Calu3 (cell line): ENCODE results near the gene C2CD3. TPM values are rescaled to one million over a fixed set of nuclear protein-coding genes. Genes with fewer than 3 reads are reported as not detected.

ENCODE experiments used
- BruUV-seq: library from RNA; stranded (reverse); fragments of 400-500 nt; replicated peaks from 2 replicates; lab custom pipeline; 2021; lab: Mats Ljungman, UMichigan
- CTCF ChIA-PET: fragments of 300-600 bp; sonication (Branson Sonifier 250); formaldehyde crosslinking; loops from one replicate; lab custom pipeline; 2022; ENCODE audit warnings: antibody characterized with exemption; lab: Charles Lee
- DNase-seq: peaks from one replicate; pipeline ENCODE4 v3.0.0; 2022
- H3K27ac Mint-ChIP-seq: one replicate; pipeline ENCODE4 v1.8.0; 2022; ENCODE audit warnings: mixed read lengths; ENCODE audit not compliant: unreplicated experiment
- H3K27me3 Mint-ChIP-seq: one replicate; pipeline ENCODE4 v1.8.0; 2022; ENCODE audit warnings: mixed read lengths; ENCODE audit not compliant: unreplicated experiment
- H3K36me3 Mint-ChIP-seq: one replicate; pipeline ENCODE4 v1.8.0; 2022; ENCODE audit warnings: mild to moderate bottlenecking, moderate library complexity, mixed read lengths; ENCODE audit not compliant: insufficient read depth, unreplicated experiment
- H3K4me1 Mint-ChIP-seq: one replicate; pipeline ENCODE4 v1.8.0; 2022; ENCODE audit warnings: mild to moderate bottlenecking, low read depth, mixed read lengths; ENCODE audit not compliant: unreplicated experiment
- H3K4me3 Mint-ChIP-seq: one replicate; pipeline ENCODE4 v1.8.0; 2022; ENCODE audit warnings: mild to moderate bottlenecking, low read depth, moderate library complexity, mixed read lengths; ENCODE audit not compliant: unreplicated experiment
- H3K9me3 Mint-ChIP-seq: one replicate; pipeline ENCODE4 v1.8.0; 2022; ENCODE audit warnings: low read depth, mixed read lengths; ENCODE audit not compliant: unreplicated experiment
- intact Hi-C: fragments of 100-400 bp; cut with micrococcal nuclease; formaldehyde crosslinking; loops from one replicate; pipeline ENCODE4 v1.10.0; 2022; ENCODE audit not compliant: unreplicated experiment
- total RNA-seq: library from RNA; stranded (reverse); gene quantifications from 2 replicates; pipeline ENCODE4 v1.2.3, GENCODE V29; 2022
- TF ChIP-seq, protein P1 (sequence below): fragments of 200-600 bp; IDR thresholded peaks from one replicate; pipeline ENCODE4 v1.8.0; 2022; ENCODE audit warnings: antibody characterized with exemption; ENCODE audit not compliant: unreplicated experiment

Gene C2CD3
- total RNA-seq, 1 experiment from 2014 or later = 26.9 TPM

DNA sequence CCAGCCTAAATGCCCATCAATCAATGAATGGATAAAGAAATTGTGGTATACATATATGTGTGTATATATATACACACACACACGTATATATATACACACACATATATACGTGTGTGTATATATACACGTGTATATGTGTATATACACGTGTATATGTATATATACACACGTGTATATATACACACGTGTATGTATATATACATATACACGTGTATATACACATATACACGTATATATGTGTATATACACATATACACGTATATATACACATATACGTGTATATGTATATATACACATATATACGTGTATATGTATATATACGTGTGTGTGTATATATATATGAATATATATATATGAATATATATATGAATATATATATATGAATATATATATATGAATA, 54.1 kb downstream of the C2CD3 start:
- Mint-ChIP-seq H3K36me3 (no peaks in the 10 kb centered on the region), H3K4me3 (no peak overlapping the region), H3K4me1 (no peaks in the 10 kb centered on the region), H3K27ac (no peak overlapping the region), H3K9me3 (no peaks in the 10 kb centered on the region), H3K27me3 (no peaks in the 10 kb centered on the region)
- TF ChIP-seq, protein P1, sequence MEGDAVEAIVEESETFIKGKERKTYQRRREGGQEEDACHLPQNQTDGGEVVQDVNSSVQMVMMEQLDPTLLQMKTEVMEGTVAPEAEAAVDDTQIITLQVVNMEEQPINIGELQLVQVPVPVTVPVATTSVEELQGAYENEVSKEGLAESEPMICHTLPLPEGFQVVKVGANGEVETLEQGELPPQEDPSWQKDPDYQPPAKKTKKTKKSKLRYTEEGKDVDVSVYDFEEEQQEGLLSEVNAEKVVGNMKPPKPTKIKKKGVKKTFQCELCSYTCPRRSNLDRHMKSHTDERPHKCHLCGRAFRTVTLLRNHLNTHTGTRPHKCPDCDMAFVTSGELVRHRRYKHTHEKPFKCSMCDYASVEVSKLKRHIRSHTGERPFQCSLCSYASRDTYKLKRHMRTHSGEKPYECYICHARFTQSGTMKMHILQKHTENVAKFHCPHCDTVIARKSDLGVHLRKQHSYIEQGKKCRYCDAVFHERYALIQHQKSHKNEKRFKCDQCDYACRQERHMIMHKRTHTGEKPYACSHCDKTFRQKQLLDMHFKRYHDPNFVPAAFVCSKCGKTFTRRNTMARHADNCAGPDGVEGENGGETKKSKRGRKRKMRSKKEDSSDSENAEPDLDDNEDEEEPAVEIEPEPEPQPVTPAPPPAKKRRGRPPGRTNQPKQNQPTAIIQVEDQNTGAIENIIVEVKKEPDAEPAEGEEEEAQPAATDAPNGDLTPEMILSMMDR = no peak
- CTCF ChIA-PET = no interaction called here
- no peak for DNase-seq
- no TSS peak for BruUV-seq
- intact Hi-C loops = no loop called here

DNA sequence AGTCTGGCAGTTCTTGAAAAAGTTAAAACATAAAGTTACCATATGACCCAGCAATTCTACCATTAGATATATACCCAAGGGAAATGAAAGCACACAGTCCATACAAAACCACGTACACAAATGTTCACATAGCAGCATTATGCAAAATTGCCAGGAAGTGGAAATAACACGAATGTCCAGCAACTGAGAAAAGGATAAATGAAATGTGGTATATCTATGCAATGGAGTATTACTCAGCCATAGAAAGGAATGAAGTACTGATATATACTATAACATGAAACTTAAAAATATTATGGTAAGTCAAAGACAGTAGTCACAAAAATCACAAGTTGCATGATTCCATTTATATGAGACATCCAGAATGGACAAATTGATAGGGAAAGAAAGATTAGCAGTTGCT, 57.9 kb downstream of the C2CD3 start:
- Mint-ChIP-seq H3K27ac (no peak overlapping the region), H3K9me3 (no peaks in the 10 kb centered on the region), H3K4me1 (no peaks in the 10 kb centered on the region), H3K4me3 (no peak overlapping the region), H3K27me3 (no peaks in the 10 kb centered on the region), H3K36me3 (no peaks in the 10 kb centered on the region)
- BruUV-seq = no TSS peak
- CTCF ChIA-PET = no interaction called here
- intact Hi-C loops = no loop called here
- DNase-seq = no peak
- TF ChIP-seq, protein P1 = no peak

DNA sequence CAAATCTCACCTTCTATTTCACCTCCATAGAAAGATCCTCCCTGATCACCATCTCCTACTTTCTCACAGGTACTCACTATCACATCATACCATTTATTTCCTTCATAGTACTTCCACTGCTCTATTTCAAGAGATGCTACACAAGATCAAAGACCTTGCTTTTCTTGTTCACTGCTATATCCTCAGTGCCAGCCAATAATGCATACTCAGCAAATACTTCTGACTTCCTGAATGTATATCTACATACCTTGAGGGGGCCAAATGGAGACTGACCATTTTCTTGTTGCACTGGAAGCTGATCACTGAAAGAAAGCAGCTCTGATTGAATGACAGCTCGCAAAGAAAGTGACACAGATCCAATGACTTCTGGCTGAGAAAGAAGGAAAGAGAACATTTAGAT, 64.7 kb downstream of the C2CD3 start:
- no peak for DNase-seq
- CTCF ChIA-PET = interaction anchor here (0.6 kb wide), 1 partner anchor 24 kb away, joined by 6 read pairs; no protein-coding TSS in a partner anchor
- Mint-ChIP-seq H3K27me3 (no peaks in the 10 kb centered on the region), H3K27ac (no peak overlapping the region), H3K4me3 (no peak overlapping the region), H3K4me1 (no peaks in the 10 kb centered on the region), H3K36me3 (no peaks in the 10 kb centered on the region), H3K9me3 (no peaks in the 10 kb centered on the region)
- intact Hi-C loops = no loop called here
- no TSS peak for BruUV-seq
- TF ChIP-seq, protein P1 = no peak

DNA sequence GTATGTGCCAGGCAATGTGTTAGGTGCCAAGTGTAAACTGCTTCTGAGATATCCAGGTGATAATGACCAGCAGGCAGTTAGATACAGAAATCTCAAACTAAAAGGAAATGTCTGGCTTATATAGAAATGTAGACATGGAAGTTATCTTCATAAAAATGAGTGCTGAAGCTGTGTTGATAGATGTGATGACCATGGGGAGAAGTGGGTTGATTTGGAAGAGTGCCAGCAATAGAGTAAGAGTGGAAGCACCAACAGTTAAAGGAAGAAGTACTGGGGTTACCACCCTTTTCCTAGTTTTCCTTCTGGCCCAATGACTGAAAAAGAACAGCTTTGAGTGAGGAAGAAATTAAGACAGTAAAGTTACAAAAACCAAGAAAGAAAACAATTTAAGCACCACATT, 68.5 kb downstream of the C2CD3 start:
- no TSS peak for BruUV-seq
- intact Hi-C loops = no loop called here
- Mint-ChIP-seq H3K4me1 (no peaks in the 10 kb centered on the region), H3K36me3 (no peaks in the 10 kb centered on the region), H3K4me3 (no peak overlapping the region), H3K27ac (no peak overlapping the region), H3K27me3 (no peaks in the 10 kb centered on the region), H3K9me3 (no peaks in the 10 kb centered on the region)
- TF ChIP-seq, protein P1 = no peak
- CTCF ChIA-PET = interaction anchor here (1.2 kb wide), 1 partner anchor 19 kb away, joined by 3 read pairs; no protein-coding TSS in a partner anchor
- no peak for DNase-seq
